ENCODE results near the gene PLEKHM2.
"Not testable (repeated sequence)": the region's sequence is repeated elsewhere in the genome, so short reads cannot be mapped to it uniquely, and the experiment has no call there.

DNA sequence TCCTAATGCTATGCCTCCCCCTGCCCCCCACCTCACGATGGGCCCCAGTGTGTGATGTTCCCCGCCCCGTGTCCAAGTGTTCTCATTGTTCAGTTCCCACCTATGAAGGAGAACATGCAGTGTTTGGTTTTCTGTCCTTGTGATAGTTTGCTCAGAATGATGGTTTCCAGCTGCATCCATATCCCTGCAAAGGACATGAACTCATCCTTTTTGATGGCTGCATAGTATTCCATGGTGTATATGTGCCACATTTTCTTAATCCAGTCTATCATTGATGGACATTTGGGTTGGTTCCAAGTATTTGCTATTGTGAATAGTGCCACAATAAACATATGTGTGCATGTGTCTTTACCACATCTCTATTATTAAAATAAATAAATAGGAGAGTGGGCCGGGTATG lies 15.2 kb downstream of the PLEKHM2 start:
- TF ChIP-seq, protein P1, sequence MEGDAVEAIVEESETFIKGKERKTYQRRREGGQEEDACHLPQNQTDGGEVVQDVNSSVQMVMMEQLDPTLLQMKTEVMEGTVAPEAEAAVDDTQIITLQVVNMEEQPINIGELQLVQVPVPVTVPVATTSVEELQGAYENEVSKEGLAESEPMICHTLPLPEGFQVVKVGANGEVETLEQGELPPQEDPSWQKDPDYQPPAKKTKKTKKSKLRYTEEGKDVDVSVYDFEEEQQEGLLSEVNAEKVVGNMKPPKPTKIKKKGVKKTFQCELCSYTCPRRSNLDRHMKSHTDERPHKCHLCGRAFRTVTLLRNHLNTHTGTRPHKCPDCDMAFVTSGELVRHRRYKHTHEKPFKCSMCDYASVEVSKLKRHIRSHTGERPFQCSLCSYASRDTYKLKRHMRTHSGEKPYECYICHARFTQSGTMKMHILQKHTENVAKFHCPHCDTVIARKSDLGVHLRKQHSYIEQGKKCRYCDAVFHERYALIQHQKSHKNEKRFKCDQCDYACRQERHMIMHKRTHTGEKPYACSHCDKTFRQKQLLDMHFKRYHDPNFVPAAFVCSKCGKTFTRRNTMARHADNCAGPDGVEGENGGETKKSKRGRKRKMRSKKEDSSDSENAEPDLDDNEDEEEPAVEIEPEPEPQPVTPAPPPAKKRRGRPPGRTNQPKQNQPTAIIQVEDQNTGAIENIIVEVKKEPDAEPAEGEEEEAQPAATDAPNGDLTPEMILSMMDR (IDR thresholded peaks at IDR 0.05; ENCODE audit: low read depth, low read length, poor library complexity, severe bottlenecking), result not testable (repeated sequence)
- not testable (repeated sequence) for TF ChIP-seq EZH2phosphoT487 (IDR thresholded peaks at IDR 0.05; ENCODE audit: borderline replicate concordance, low read length)

All from DOHH2 (cell line).